CD1c-positive myeloid dendritic cell (primary cell): ENCODE results near the gene PBX4.

Experiments used
- DNase-seq: peaks from one replicate; pipeline ENCODE4 v3.0.0-alpha.2; 2016; ENCODE audit errors: extremely low spot score

Gene PBX4

DNA sequence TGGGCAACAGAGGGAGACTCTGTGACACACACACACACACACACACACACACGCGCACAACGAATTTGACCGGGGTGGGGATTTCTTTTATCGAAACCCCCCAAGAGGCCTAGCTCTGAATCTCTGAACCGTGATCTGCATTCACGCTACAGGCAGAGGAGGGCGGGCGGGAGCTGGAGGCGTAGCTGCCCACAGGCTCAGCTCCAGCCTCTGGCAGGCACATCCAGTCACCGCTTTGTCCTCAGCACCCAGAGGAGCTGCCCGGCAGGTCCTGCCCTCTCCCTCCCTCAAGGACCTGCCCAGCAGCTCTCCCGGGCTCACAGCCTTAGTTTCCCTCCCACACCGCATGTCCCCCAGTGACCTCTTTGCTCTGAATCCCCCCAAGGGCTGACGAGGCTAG is 60.4 kb downstream of the PBX4 start:
- no peak for DNase-seq

DNA sequence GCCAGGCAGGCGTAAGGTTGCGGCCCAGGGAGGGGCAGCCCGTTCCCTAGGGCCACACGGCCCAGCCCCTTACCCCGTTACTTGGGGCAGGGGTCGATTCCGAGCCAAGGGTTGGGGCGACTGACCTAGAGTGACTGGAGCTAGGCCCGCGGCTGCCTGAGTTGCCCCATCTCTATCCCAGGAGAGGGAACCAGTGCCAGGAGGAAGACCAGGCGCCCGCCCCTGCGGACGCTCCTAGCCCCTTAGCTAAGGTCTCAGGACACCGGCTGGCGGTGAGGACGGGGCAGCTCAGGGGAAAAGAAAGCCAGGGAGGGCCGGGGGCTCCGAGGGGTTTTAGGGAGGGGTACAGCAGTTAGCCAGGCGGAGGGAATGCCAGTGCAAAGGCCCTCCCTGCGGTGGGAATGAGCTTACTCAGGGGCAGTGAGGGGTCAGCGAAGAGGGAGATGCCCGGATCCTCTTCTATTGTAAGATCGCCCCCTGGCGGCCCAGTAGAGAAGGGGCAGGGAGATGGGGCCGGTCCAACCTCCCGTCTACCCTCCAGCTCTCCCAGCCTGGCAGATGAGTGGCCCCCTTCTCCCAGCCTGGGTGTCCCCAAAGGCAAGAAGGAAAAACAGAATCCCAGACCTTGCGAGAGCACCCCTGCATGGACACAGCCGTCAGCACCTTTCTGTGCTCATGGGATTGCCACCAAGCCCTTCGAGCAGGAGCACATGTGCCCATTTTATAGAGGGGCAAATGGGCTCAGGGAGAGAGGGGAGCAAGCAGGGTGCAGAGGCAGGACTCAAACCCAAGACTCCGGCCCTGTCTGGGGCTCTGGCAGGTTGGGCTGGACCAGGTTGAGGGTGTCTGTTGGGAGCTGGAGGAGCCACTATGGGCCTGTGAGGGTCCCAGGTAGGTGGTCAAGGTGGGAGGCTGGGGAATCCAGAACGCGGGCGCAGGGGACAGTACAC is 64.1 kb downstream of the PBX4 start:
- peak; percentile 69 for DNase-seq

DNA sequence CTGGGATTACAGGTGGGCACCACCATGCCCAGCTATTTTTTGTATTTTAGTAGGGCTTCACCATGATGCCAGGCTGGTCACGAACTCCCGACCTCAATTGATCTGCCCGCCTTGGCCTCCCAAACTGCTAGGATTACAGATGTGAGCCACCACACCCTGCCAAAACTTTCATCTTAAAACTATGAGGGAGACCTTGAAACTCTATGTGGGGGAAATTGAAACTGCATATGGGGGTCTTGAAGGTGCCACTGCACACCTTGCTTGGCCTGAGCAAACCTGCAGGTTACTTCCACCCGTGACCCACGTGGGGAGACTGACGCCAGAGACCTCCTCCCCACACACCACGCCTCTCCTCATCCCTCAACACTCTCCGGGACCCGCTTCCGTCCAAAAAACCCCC is 64.8 kb downstream of the PBX4 start:
- DNase-seq = no peak

DNA sequence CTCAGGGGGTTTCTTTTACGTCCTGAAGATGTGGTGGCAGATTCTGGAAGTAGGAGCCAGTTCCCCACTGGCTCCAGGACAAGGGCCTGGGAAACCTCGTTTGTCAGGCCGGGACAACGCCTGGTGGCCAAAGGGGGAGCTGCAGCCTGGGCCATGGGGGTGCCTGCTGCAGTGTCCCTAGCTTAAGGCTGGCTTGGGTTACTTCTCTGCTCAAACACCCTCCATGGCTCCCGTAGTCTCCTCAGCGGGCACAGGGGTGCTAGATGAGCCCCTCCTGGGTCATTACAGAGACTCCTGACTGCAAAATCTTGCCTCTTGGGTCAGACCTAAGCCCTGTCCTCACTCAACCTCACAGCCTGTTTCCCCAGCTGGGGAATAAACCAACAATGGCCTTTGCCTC is 65.7 kb downstream of the PBX4 start:
- DNase-seq = peak; percentile 44

DNA sequence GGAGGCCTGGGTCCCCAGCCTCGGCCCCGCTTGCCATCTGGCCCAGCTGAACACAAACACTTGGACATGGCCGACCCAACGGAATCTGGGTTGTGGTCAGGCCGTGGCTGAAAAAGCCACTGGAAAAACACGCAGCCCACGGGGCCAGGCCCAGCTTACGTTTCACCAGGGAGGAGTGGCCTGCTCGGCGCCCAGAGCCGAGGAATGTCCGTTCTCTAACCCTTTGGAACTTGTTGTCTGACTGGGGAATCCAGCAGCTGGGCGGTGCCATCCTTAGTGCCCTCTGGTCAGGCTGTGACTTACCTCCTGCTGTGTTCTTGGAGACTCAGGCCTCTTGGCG is 66.7 kb downstream of the PBX4 start:
- no peak for DNase-seq

DNA sequence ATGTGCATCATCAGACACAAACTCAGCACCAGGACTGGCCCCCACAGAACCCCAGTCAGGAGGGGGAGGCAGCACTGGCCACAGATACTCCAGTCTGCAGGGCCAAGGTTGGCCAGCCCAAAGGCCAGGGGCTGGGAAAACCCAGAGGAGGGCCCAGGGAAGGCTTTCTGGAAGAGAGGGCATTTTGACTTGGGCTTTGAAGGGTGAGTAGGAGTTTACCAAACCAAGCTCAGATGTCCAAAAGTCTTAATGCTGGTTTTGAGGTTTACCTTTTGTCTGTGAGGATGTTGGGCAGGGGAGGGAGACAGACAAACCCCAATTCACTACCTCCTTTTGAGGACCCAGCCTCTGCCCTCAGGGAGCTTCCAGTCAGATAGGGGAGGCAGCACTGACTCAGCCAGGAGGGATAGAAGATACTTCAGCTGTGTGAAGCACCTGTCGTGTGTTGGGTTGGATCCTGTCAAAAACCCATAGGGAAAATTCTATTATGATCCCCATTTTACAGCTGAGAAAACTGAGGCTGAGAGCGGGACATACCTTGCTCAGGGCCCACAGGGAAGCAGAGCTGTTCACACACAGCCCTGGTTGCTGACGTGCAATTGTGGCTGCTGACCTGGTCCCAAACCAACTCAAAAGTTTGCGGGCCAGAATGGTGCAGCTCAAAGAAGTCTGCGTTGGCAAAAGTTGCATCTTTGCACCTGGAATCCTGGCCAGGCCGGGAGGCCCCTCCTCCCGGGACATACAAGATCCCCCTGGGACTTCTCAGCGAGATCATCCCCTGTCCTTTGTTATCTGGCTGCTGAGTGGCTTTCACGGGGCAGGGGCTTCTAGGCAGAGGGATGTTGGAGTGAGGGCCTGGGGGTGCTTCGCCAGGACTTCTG is 67.3 kb downstream of the PBX4 start:
- DNase-seq = no peak

DNA sequence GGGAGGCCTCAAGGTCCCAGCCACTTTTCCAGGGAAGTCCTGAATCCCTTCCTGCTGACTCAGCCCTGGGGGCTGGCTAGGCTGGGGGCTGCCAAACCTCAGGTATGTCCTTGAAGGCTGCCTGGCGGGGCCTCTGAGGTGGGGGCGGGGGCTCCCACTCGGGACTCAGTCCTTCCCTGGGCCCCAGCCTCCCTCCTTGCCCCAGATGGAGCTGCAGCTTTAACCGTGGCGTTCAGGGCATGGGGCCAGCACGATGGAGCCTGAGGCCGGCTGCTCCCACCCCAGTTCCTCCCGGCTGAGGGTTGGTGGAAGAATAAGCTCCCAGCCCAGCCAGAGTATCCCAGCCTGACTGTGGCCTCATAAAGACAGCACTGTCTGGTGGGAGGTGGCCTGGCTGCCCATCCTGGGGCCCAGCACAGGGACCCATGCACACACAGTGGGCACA is 68.0 kb downstream of the PBX4 start:
- no peak for DNase-seq

GRCh38 chr19:19549804-19550464 is 68.6 kb downstream of the PBX4 start:
- no peak for DNase-seq

GRCh38 chr19:19548915-19549759 is 69.3 kb downstream of the PBX4 start:
- DNase-seq = no peak

DNA sequence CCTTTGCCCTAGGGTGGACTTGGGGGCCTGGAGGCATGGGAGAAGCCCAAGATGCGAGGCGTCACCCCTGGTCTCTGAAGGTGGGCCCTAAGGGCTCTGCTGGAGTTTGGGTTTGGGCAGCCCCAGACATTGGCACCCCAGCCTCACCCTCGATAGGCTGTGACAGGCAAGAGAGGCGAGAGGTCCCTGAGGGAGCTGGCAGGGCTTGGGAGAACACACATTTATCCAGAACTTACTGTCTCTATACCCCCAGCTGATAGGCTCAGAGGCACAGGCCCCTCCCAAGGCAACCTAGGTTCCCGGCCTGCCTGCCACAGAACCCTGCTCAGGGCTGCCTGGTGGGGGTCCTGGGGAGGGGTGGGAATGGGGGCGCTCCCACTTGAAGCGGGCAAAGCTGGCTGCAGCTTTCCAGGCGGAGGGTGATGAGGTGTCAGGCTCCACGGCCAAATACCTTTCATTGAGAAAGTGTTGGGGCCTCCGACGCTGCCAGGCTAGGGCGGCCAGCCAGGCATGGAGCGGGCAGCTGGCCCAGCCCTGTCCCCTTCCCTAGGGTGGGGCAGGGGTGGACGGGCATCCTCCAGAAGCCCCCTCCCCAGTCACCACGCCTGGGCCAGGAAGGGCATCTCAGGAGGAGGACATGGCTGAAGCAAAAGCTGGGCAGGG is 70.7 kb downstream of the PBX4 start:
- DNase-seq = no peak

GRCh38 chr19:19546751-19547162 is 71.7 kb downstream of the PBX4 start:
- DNase-seq = no peak

DNA sequence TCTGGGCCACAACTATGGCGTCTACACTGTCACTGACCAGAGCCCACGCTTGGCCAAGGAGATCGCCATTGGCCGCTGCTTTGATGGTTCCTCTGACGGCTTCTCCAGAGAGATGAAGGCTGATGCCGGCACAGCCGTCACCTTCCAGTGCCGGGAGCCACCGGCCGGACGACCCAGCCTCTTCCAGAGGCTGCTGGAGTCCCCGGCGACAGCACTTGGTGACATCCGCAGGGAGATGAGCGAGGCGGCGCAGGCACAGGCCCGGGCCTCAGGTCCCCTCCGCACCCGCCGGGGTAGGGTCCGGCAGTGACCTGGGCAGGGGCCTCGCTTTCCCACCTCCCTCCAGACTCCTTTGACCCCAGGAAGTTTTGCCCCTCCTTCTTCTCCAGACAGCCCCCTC is 72.8 kb downstream of the PBX4 start:
- DNase-seq = no peak

DNA sequence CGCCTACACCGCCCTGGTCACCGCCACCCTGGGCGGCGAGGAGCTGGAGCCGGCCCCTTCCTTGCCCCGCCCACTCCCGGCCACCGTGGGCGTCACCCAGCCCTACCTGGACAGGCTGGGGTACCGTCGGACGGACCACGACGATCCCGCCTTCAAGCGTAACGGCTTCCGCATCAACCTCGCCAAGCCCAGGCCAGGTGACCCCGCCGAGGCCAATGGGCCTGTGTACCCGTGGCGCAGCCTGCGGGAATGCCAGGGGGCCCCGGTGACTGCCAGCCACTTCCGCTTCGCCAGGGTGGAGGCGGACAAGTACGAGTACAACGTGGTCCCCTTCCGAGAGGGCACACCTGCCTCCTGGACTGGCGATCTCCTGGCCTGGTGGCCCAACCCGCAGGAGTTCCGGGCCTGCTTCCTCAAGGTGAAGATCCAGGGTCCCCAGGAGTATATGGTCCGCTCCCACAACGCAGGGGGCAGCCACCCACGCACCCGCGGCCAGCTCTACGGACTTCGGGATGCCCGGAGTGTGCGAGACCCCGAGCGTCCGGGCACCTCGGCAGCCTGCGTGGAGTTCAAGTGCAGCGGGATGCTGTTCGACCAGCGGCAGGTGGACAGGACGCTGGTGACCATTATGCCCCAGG is 73.4 kb downstream of the PBX4 start:
- no peak for DNase-seq

- no peak for DNase-seq
Observed at GRCh38 chr19:19544257-19544953, 74.1 kb downstream of the PBX4 start.

GRCh38 chr19:19543640-19544039 is 74.8 kb downstream of the PBX4 start:
- DNase-seq = no peak

GRCh38 chr19:19543101-19543500 is 75.4 kb downstream of the PBX4 start:
- no peak for DNase-seq

DNA sequence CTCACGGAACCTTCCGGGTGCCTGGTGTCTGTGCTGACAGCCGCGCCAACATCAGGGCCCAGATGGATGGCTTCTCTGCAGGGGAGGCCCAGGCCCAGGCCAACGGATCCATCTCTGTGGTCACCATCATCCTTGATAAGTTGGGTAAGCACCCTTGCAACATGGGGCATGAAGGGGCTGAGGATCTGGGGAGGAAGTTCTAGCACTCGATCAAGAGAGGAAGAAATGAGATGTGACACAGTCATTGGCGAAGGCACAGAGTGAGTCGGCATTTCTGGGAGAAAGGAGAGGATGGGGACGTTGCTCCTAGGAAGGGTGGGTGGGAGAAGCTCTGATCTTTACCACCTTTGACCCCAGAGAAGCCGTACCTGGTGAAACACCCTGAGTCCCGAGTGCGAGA is 76.0 kb downstream of the PBX4 start:
- peak; percentile 18 for DNase-seq

DNA sequence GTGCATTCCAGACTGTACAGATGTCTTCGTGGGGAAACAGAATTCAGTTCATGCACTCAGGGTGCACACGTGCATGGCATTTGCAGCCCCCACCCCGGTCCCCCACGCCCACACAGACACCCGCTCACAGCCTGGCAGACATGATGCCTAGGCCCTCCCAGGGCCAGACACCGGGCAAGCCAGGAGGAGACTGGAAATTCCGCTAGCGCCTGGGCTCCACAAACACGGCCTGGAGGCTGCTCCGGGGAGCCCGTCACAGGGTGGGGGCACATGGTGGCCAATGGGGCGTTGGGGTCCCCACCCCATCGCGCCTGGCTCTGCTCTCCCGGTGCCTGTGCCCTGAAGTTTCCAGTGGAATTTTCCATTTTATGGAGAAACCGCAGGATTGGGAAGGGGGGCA is 76.9 kb downstream of the PBX4 start:
- no peak for DNase-seq

DNA sequence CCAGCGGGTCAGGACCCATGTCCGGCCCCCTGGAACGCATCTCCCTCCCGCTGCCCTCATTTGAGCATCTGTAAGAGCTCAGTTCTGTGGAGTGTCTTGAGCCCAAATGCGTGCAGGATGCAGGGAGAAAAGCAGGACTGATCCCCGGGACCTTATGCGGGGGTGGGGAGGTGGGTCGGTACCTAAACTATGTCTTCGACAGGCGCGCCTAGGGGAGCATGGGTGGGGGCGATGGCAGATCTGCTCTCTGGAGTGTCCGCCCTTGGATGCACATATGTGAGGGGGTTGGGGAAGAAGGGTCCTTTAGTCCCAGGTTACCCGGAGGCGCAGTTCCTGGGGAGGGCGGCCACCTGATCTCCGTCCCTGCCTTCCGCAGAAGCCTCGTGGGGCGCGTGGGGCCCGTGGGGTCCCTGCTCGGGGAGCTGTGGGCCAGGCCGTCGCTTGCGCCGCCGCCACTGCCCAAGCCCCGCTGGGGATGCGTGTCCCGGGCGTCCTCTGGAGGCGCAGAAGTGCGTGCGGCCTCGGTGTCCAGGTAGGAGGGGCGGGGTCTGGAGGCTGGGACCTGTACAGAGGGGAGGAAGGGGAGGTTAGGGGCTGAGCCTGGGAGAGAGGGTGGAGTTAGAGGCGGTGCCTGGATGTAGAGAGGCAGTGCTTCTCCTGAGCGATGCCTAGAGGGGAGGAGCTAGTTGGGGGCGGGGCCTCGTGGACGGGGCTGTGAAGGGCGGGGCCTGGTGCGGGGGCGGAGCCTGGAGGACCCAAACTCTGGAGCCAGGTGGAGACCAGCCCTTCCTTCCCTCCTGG is 77.6 kb downstream of the PBX4 start:
- peak; percentile 44 for DNase-seq
